Measurements from ENCODE around the gene FH.

The FH gene

DNA sequence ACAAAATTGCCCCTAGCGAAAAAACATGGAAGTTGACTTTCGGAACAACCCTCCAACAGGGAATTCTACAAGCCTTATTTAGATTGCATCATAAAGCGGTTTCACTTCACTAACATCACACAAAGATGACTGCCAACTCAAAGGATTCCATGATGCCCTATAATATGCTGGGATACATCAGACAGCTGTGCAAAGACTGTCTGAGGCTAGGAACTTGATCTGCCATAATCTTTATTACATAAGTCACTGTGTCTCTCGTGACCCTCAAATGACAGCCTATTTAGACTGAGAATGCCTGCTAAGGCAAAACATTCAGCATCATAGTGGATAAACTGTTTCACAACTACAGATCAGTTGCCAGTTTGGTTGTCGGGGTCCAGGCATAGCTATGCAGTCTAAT, 23.8 kb downstream of the FH start:
- peaks cover 4% of the 10 kb centered on the region; the same call in 1 of the 2 replicates for H3K36me3 ChIP-seq (ENCODE audit: insufficient read depth, low read length)
- no peaks in the 10 kb centered on the region for H3K4me1 ChIP-seq (ENCODE audit: insufficient read depth, low read length)
- H3K9ac ChIP-seq (ENCODE audit: low read depth, low read length), result no peak overlapping the region
- H3K9me3 ChIP-seq (ENCODE audit: control insufficient read depth, insufficient read depth, low read length), result no peaks in the 10 kb centered on the region

GRCh38 chr1:241488739-241489138, 30.8 kb downstream of the FH start:
- H3K36me3 ChIP-seq (ENCODE audit: insufficient read depth, low read length), result no peaks in the 10 kb centered on the region; the same call in 1 of the 2 replicates
- H3K9me3 ChIP-seq (ENCODE audit: control insufficient read depth, insufficient read depth, low read length), result peaks cover 8% of the 10 kb centered on the region; the same call in 1 of the 2 replicates
- no peaks in the 10 kb centered on the region for H3K4me1 ChIP-seq (ENCODE audit: insufficient read depth, low read length)
- no peak overlapping the region for H3K9ac ChIP-seq (ENCODE audit: low read depth, low read length)

DNA sequence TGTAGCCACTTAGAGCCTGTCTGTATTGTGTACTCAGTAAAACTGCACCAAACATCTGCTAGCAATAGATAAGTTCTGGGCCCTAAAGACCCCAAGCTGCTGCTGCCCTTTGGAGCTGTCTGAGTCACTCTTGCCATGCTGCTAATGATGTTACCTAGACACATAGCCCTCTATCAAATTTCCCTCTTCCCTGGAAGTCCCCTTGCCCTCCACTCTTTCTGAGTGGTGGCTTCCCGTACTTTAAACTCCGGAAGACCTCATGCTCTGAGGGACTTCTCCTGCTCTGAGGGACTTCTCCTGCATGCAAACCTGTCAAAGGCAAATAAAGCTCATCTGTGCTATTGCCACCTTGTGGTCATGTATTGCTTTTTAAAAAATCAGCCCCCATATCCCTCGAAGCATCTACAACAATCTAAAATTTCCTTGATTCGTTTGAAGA, 34.0 kb downstream of the FH start:
- Histone ChIP-seq H3K9ac (ENCODE audit: low read depth, low read length) (no peak overlapping the region), H3K36me3 (ENCODE audit: insufficient read depth, low read length) (no peaks in the 10 kb centered on the region; the same call in 1 of the 2 replicates), H3K4me1 (ENCODE audit: insufficient read depth, low read length) (no peaks in the 10 kb centered on the region), H3K9me3 (ENCODE audit: control insufficient read depth, insufficient read depth, low read length) (peaks cover 8% of the 10 kb centered on the region; the same call in 1 of the 2 replicates)

DNA sequence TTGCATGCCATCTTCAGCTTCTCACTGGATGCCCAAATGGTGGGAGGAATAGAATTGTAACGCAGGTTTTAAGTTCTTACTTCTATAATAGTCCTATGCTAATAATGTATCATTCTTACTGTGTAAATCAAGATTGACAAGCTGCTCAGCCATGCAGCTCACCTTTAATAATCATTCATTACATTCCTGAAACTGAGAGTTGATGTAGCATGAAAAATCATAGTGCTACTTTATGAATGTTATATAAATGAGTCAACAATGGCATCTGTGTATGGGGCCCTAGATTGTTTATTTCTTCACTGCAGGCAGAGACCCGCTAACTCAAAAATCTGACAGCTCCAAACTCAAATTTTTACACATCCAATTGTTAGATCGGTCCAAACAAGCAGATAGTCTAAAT, 34.4 kb downstream of the FH start:
- Histone ChIP-seq H3K9ac (ENCODE audit: low read depth, low read length) (no peak overlapping the region), H3K36me3 (ENCODE audit: insufficient read depth, low read length) (no peaks in the 10 kb centered on the region; the same call in 1 of the 2 replicates), H3K9me3 (ENCODE audit: control insufficient read depth, insufficient read depth, low read length) (peaks cover 8% of the 10 kb centered on the region; the same call in 1 of the 2 replicates), H3K4me1 (ENCODE audit: insufficient read depth, low read length) (no peaks in the 10 kb centered on the region)

DNA sequence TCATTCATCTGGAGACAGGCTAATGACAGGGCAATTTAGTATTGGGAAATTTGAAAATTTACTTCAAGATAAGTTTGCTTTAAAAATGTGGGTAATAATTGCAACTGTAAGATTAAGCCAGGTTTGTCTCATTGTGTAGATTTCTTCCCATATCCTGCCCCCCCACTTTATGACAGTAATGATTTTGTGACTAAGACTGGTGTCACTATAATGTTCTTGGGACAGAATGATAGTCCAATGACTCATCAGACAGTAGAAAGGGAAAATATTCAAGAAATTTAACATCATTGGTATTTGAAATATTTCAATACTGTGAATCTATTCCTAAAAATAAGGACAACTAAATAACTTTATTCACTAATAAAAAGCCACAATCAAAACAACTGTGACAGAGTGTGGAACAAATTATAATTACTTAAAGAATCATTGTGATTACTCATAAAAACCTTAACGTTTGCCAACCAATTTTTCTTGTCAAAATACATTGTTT, 36.7 kb downstream of the FH start:
- H3K4me1 ChIP-seq (ENCODE audit: insufficient read depth, low read length), result no peaks in the 10 kb centered on the region
- H3K9me3 ChIP-seq (ENCODE audit: control insufficient read depth, insufficient read depth, low read length), result peaks cover 8% of the 10 kb centered on the region; the same call in 1 of the 2 replicates
- no peak overlapping the region for H3K9ac ChIP-seq (ENCODE audit: low read depth, low read length)
- no peaks in the 10 kb centered on the region for H3K36me3 ChIP-seq (ENCODE audit: insufficient read depth, low read length)

DNA sequence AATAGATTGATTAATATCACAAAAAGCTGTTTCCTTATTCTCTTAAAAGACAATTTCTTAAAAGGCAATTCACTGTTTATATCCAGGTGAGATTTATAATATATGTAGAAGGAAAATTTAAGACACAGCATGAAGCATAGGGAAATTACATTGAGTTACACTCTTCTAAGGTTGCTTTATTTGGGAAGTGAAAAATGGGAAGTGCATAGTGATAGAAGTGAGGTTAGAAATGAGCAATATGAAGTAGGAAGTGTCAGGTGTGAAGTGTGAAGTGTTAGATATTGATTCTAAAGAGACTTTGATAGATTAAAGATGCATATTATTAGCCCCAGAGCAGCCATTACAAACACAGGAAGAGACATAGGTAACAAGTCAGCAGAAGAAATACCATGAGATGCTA, 40.3 kb downstream of the FH start:
- no peaks in the 10 kb centered on the region for H3K4me1 ChIP-seq (ENCODE audit: insufficient read depth, low read length)
- peaks cover 4% of the 10 kb centered on the region; the same call in 1 of the 2 replicates for H3K9me3 ChIP-seq (ENCODE audit: control insufficient read depth, insufficient read depth, low read length)
- no peaks in the 10 kb centered on the region for H3K36me3 ChIP-seq (ENCODE audit: insufficient read depth, low read length)
- H3K9ac ChIP-seq (ENCODE audit: low read depth, low read length), result no peak overlapping the region

DNA sequence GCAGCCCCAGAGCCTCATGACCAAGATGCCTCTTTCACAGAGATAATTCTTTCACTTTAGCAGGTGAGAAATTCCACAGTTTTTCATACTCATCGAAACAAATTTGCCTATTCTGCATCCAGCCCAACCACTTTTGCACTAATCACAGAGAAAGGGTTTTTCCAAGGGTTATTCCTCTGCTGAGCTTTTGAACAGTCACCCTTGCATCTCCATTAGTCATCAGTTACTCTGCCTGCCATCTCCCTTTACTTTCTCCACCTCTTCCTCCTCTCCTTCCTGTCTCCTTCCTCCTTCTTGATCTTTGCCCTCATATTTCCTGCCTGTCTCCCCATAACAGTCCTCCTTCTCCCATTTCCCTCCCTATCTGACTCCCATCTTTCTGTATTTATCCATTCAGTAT, 43.9 kb downstream of the FH start:
- Histone ChIP-seq H3K36me3 (ENCODE audit: insufficient read depth, low read length) (no peaks in the 10 kb centered on the region), H3K9ac (ENCODE audit: low read depth, low read length) (no peak overlapping the region)

DNA sequence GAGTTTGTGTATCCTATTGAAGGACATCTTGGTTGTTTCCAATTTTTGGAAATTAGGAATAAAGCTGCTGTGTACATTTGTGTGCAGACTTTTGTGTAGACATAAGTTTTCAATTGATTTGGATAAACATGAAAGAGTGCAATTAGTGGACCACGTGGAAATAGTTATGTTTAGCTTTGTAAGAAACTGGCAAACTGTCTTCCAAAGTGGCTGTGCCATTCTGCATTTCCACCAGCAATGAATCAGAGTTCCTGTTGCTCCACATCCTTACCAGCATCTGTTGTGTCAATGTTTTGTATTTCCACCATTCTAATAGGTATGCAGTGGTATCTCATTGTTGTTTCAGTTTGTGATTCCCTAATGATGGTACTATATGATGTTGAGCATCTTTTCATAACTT, 46.5 kb downstream of the FH start:
- H3K36me3 ChIP-seq (ENCODE audit: insufficient read depth, low read length), result no peaks in the 10 kb centered on the region
- H3K4me1 ChIP-seq (ENCODE audit: insufficient read depth, low read length), result no peaks in the 10 kb centered on the region
- no peaks in the 10 kb centered on the region for H3K9me3 ChIP-seq (ENCODE audit: control insufficient read depth, insufficient read depth, low read length)
- H3K9ac ChIP-seq (ENCODE audit: low read depth, low read length), result no peak overlapping the region

More for the DNA sequence above, 43.9 kb downstream of the FH start:
- H3K4me1 ChIP-seq (ENCODE audit: insufficient read depth, low read length), result no peaks in the 10 kb centered on the region
- no peaks in the 10 kb centered on the region for H3K9me3 ChIP-seq (ENCODE audit: control insufficient read depth, insufficient read depth, low read length)

GRCh38 chr1:241470908-241471590, 48.5 kb downstream of the FH start:
- no peaks in the 10 kb centered on the region for H3K4me1 ChIP-seq (ENCODE audit: insufficient read depth, low read length)
- H3K9me3 ChIP-seq (ENCODE audit: control insufficient read depth, insufficient read depth, low read length), result no peaks in the 10 kb centered on the region
- no peaks in the 10 kb centered on the region for H3K36me3 ChIP-seq (ENCODE audit: insufficient read depth, low read length)
- no peak overlapping the region for H3K9ac ChIP-seq (ENCODE audit: low read depth, low read length)

DNA sequence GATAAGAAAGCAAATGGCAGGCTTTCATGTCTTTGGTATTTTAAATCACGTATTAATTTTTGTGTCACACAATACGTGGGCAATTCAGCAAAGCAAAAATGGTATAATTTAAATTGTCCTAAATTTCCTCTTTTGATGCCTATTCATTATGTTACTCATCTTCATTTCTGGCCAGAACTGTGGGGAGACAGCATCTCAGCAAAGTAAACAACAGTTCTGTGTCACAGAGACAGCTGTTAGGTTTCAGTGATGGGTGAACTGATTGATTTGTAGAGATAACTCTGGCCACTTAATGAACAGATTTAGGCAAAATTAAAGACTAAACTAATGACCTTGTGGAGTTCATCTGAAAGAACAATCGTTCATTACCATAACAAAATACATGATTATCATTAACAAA, 49.2 kb downstream of the FH start:
- H3K36me3 ChIP-seq (ENCODE audit: insufficient read depth, low read length), result no peaks in the 10 kb centered on the region
- no peaks in the 10 kb centered on the region for H3K4me1 ChIP-seq (ENCODE audit: insufficient read depth, low read length)
- H3K9me3 ChIP-seq (ENCODE audit: control insufficient read depth, insufficient read depth, low read length), result no peaks in the 10 kb centered on the region
- no peak overlapping the region for H3K9ac ChIP-seq (ENCODE audit: low read depth, low read length)

GRCh38 chr1:241465673-241466072, 53.9 kb downstream of the FH start:
- H3K9me3 ChIP-seq (ENCODE audit: control insufficient read depth, insufficient read depth, low read length), result no peaks in the 10 kb centered on the region
- no peaks in the 10 kb centered on the region for H3K36me3 ChIP-seq (ENCODE audit: insufficient read depth, low read length)
- H3K4me1 ChIP-seq (ENCODE audit: insufficient read depth, low read length), result no peaks in the 10 kb centered on the region
- no peak overlapping the region for H3K9ac ChIP-seq (ENCODE audit: low read depth, low read length)

GRCh38 chr1:241464985-241465384, 54.6 kb downstream of the FH start:
- Histone ChIP-seq H3K9ac (ENCODE audit: low read depth, low read length) (no peak overlapping the region), H3K4me1 (ENCODE audit: insufficient read depth, low read length) (no peaks in the 10 kb centered on the region), H3K36me3 (ENCODE audit: insufficient read depth, low read length) (no peaks in the 10 kb centered on the region), H3K9me3 (ENCODE audit: control insufficient read depth, insufficient read depth, low read length) (no peaks in the 10 kb centered on the region)

- H3K9ac ChIP-seq (ENCODE audit: low read depth, low read length), result no peak overlapping the region
- H3K9me3 ChIP-seq (ENCODE audit: control insufficient read depth, insufficient read depth, low read length), result no peaks in the 10 kb centered on the region
- no peaks in the 10 kb centered on the region for H3K36me3 ChIP-seq (ENCODE audit: insufficient read depth, low read length)
- no peaks in the 10 kb centered on the region for H3K4me1 ChIP-seq (ENCODE audit: insufficient read depth, low read length)
Observed at GRCh38 chr1:241462391-241462790, 57.2 kb downstream of the FH start.

DNA sequence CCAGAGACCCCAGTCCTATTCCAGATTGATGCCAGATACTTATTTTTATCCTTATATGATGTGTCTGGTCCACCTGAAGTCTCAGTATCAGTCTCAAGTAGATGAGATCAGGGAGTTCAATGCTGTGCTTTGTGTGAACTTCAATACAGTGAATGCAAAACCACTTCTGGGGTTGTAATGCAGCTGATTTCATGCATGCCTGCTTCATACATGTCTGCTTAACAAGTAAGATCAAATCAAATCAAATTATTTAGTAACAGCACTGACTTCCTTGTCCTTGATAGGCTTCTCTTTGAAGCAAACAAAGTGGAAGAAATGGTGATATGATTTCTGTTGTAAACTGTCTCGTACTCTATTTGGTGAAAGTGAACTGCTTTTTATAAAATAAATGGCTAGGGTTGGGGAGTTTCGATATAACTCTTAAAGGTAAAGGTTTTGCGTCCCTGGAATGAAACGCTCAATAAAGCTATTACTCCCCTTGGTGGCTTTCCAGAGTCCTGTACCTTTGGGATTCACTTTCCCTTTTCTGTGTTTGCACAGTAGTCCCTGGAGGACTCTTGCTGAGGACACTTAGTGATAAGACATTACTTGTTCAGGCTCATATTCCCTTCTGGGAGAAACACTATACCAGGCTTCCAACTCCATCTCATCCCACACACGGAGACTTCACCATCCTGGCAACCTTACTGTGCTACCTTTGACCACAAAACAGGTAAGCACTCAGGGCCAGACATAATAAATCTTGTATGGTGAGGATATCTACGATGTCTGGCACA, 59.3 kb downstream of the FH start:
- H3K9ac ChIP-seq (ENCODE audit: low read depth, low read length), result no peak overlapping the region
- no peaks in the 10 kb centered on the region for H3K9me3 ChIP-seq (ENCODE audit: control insufficient read depth, insufficient read depth, low read length)
- no peaks in the 10 kb centered on the region for H3K36me3 ChIP-seq (ENCODE audit: insufficient read depth, low read length)
- H3K4me1 ChIP-seq (ENCODE audit: insufficient read depth, low read length), result no peaks in the 10 kb centered on the region
